NCI-H146 (cell line): ENCODE results near the gene GPR162.

Experiments
- DNase-seq: peaks from one replicate; lab custom pipeline; 2025; lab: John Stamatoyannopoulos, UW

GPR162 gene

DNA sequence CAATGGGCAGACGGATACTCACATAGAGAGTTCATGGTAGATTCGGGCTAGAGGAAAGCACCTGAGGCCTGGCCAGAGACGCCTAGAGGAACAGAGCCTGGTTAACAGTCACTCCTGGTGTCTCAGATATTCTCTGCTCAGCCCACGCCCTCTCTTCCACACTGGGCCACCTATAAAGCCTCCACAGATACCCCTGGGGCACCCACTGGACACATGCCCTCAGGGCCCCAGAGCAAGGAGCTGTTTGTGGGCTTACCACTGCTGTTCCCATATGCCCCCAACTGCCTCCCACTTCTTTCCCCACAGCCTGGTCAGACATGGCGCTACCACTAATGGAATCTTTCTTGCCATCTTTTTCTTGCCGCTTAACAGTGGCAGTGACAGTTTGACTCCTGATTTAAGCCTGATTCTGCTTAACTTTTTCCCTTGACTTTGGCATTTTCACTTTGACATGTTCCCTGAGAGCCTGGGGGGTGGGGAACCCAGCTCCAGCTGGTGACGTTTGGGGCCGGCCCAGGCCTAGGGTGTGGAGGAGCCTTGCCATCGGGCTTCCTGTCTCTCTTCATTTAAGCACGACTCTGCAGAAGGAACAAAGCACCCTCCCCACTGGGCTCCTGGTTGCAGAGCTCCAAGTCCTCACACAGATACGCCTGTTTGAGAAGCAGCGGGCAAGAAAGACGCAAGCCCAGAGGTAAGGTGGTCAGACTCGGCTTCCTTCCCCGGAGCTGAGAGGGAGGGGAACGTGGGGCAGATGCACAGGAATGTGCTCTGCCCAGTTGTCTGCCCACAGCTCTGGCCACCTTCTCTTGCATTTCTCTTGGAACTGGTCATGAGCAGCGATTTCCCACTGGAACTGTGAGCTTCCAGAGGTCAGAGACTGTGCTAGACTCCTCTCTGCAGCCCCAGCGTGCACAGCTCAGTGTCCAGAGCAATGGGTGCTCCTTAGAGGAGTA is 32.4 kb upstream of the GPR162 start, which contains the start of gene CD4:
Gene CD4, plus strand, starts transcription at position 557 of the 953 bp plus-strand sequence. CDS start 10,611 bp downstream, outside the sequence.
- DNase-seq, result no peak

GRCh38 chr12:6790496-6791150 is 31.0 kb upstream of the GPR162 start:
- no peak for DNase-seq

GRCh38 chr12:6791931-6792520 is 29.6 kb upstream of the GPR162 start:
- no peak for DNase-seq

- DNase-seq, result no peak
Observed at GRCh38 chr12:6792522-6793201, 29.0 kb upstream of the GPR162 start.

DNA sequence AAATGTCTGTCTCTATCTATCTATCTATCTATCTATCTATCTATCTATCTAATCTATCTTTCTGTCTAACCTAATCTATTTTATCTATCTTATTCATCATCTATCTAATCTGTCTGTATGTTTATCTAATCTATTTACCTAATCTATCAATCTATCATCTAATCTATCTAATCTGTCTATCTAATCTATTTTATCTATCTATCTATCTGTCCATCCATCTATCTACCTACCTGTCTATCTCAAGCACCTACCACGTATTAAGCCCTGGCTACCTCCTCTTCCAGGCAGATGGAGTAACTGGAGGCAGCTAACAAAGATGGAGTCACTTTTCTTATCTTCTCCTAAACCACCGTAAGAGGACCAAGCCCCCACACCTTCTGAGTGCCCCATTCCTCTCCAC is 26.5 kb upstream of the GPR162 start:
- no peak for DNase-seq

DNA sequence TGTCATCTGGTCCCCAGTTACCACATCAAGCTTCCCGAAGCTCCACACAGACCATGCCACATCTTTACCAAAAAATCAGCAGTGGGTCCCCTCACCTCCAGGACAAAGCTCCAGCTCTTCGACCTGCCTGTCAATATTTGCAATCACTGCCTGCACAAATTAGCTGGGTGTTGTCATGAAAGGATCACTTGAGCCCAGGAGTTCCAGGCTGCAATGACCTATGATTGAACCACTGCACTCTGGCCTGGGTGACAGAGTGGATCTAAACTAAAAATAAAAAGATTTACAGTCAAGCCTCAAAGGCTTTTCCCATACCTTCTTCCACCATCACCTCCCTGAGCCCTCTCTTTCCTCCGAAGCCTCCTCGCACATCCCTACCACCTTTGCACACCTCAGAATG is 25.0 kb upstream of the GPR162 start:
- no peak for DNase-seq

DNA sequence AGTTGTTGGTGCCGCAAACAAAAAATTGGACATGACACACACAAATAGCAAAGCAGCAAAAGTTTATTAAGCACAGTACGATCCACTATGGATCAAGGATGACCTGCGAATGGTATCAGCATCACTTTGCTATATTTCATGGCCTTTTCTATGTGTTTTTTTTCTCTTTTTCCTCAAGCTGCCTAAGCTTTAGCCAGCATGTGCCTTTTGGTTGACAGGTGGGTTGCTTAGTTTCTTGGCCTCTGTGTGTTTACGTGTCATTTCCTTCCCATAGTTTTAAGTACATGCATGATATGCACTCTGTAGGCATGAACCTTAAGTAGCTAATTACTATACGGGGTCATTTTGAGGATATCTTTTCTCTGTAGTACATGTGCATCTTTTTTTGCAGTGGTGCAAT is 22.5 kb upstream of the GPR162 start:
- no peak for DNase-seq

DNA sequence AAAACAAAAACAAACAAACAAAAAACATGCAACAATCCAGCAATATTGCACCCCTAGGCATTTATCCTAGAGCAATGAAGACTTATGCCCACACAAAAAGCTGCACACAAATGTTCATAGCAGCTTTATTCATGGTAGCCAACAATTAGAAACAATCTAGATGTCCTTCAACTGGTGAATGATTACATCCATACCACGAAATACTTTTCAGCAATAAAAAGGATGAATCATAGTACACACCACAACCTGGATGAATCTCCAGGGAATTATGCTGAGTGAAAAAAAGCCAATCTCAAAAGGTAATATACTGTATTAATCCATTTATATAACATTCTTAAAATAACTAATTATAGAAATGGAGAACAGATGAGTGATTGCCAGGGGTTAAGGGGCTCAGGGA is 14.5 kb upstream of the GPR162 start:
- no peak for DNase-seq

DNA sequence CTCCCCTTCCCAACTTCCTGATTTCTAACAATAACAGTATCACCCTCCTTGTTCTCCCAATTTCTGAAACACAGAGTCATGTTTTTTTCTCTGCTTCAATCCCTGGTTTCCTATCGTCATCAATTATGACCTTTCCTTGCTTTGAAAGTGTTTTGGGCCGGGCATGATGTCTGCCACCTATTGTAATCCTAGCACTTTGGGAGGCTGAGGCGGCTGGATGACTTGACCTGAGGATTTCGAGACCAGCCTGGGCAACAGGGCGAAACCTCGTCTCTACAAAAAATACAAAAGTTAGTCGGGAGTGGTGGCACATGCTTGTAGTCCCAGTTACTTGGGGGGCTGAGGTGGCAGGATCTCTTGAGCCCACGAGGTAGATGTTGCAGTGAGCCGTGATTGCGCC is 12.6 kb upstream of the GPR162 start:
- DNase-seq, result no peak

DNA sequence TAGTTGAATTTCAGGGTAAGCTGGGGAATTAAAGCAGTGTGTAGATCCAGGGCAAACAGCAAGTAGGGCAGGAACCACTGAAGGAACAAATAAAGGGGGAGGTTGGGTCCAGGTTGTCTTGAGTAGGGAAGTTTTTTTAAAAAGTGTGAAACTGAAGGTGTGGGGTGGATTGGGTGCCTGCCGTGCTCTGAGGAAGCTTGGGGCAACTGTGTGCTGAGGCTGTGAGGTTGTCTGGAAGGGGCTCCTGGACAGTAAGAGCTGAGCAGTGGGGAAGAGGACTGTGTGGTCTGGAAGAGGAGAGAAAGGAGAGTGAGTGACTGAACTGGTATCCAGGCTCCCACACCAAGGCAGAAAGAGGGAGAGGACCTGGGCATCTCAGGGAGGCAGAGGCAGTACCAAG is 10.9 kb upstream of the GPR162 start:
- no peak for DNase-seq

- DNase-seq, result no peak
Observed at GRCh38 chr12:6813363-6813762, 8.3 kb upstream of the GPR162 start.

GRCh38 chr12:6816598-6816997 is 5.0 kb upstream of the GPR162 start:
- no peak for DNase-seq

GRCh38 chr12:6817098-6817497 is 4.5 kb upstream of the GPR162 start:
- DNase-seq, result no peak

DNA sequence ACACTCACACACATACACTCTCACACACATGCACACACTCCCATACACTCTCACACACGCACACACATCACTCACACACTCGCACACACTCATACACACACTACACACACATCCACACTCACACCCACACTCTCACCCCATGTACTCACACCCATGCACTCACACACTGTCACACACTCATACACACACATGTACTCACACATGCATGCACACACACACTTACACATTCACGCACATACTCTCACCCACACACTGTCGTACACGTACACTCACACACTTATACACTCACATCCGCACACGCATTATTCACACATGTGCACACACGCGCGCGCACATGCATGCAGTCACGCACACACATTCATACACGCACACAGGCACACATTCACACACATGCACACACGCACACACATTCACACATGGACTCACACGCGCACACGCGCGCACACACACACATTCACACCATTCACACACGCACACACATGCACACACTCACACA is 3.9 kb upstream of the GPR162 start:
- no peak for DNase-seq

GRCh38 chr12:6818222-6818621 is 3.4 kb upstream of the GPR162 start:
- DNase-seq, result no peak

DNA sequence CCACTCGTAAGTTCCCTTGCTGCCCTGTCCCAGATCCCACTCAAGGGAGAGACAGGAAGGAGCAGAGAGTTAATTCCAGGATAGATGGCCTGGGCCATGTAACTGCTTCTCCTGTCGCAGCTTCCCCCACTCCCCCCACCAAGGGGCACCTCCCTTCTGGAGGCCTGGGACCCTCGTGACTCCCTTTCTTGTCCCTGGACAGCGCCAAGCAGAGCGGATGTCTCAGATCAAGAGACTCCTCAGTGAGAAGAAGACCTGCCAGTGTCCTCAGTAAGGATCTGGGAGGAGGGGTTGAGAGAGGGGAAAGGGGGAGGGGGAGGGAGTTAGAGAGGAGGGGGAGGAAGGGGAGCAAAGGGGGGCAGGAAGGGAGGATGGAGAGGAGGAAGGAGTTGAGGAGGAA is 3.0 kb upstream of the GPR162 start:
- DNase-seq, result no peak

GRCh38 chr12:6819106-6820030 is 2.3 kb upstream of the GPR162 start:
- DNase-seq, result no peak

GRCh38 chr12:6820166-6820565 is 1.5 kb upstream of the GPR162 start:
- DNase-seq, result no peak

GRCh38 chr12:6822426-6823135 is 960 bp downstream of the GPR162 start:
- DNase-seq, result no peak
